Cardiac muscle cell (in vitro differentiated cells and primary cell): ENCODE measurements around the gene ITGA2B. TPM values are rescaled to one million over a fixed set of nuclear protein-coding genes. Genes with fewer than 3 reads are reported as not detected.
"Not testable (repeated sequence)": the region's sequence is repeated elsewhere in the genome, so short reads cannot be mapped to it uniquely, and the experiment has no call there.

ENCODE experiments used
- DNase-seq, 2 donors: peaks; one replicate each; pipeline versions ENCODE4 v3.0.0 to v3.0.0-alpha.2; 2010 to 2017; ENCODE audit warnings: low read depth in 1 of 2, low spot score in 1 of 2
- H3K27ac ChIP-seq: fragments of 200-600 bp; sonication (generic); 2 replicates; pipeline ENCODE4 v1.5.1; 2016
- H3K27me3 ChIP-seq: fragments of 200-600 bp; sonication (generic); 2 replicates; pipeline ENCODE4 v1.6.0; 2016; ENCODE audit warnings: control low read depth
- H3K36me3 ChIP-seq: fragments of 200-600 bp; sonication (generic); 2 replicates; pipeline ENCODE4 v1.5.1; 2016; ENCODE audit warnings: control low read depth
- H3K4me1 ChIP-seq: fragments of 200-600 bp; sonication (generic); 2 replicates; pipeline ENCODE4 v1.8.1; 2017; ENCODE audit warnings: low read depth, mild to moderate bottlenecking, mixed run types
- H3K4me3 ChIP-seq: fragments of 200-600 bp; sonication (generic); 2 replicates; pipeline ENCODE4 v1.5.1; 2016; ENCODE audit warnings: mild to moderate bottlenecking
- H3K9me3 ChIP-seq: fragments of 200-600 bp; sonication (generic); 2 replicates; pipeline ENCODE4 v1.5.1; 2017; ENCODE audit warnings: low read depth, mild to moderate bottlenecking, control low read depth
- polyA plus RNA-seq: library from polyadenylated mRNA; unstranded; fragments of >200 nt; fragmentation: Nextera tagmentation; extraction: Ambion mirVana; gene quantifications from 2 replicates; pipeline ENCODE4 v1.2.1, GENCODE V29; 2016
- total RNA-seq: library from RNA; depleted of rRNA; stranded (reverse); fragments of >200 nt; gene quantifications from 2 replicates; pipeline ENCODE4 v1.2.3, GENCODE V29; 2016
- TF ChIP-seq, protein P1 (sequence below): IDR thresholded peaks from 2 replicates; pipeline ENCODE4 v1.5.1; 2012; ENCODE audit warnings: low read depth, mild to moderate bottlenecking, low read length

The ITGA2B gene
- total and polyA plus RNA-seq, 2 experiments from 2014 or later, result 0.56 to 11.0 TPM

DNA sequence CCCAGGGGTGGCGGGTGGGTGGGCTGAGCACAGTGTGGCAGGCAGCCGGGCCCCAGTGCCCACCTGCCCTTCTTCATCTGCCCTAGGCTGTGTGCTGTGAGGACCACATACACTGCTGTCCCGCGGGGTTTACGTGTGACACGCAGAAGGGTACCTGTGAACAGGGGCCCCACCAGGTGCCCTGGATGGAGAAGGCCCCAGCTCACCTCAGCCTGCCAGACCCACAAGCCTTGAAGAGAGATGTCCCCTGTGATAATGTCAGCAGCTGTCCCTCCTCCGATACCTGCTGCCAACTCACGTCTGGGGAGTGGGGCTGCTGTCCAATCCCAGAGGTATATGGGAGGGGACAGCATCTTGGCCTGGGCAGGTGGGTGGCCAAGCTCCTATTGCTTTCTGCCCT, 38.0 kb downstream of the ITGA2B start:
- TF ChIP-seq, protein P1, sequence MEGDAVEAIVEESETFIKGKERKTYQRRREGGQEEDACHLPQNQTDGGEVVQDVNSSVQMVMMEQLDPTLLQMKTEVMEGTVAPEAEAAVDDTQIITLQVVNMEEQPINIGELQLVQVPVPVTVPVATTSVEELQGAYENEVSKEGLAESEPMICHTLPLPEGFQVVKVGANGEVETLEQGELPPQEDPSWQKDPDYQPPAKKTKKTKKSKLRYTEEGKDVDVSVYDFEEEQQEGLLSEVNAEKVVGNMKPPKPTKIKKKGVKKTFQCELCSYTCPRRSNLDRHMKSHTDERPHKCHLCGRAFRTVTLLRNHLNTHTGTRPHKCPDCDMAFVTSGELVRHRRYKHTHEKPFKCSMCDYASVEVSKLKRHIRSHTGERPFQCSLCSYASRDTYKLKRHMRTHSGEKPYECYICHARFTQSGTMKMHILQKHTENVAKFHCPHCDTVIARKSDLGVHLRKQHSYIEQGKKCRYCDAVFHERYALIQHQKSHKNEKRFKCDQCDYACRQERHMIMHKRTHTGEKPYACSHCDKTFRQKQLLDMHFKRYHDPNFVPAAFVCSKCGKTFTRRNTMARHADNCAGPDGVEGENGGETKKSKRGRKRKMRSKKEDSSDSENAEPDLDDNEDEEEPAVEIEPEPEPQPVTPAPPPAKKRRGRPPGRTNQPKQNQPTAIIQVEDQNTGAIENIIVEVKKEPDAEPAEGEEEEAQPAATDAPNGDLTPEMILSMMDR, result no peak
- no peak overlapping the region for H3K4me3 ChIP-seq
- no peaks in the 10 kb centered on the region for H3K36me3 ChIP-seq
- H3K27ac ChIP-seq, result no peak overlapping the region
- no peaks in the 10 kb centered on the region for H3K27me3 ChIP-seq
- H3K9me3 ChIP-seq, result no peaks in the 10 kb centered on the region
- no peak for DNase-seq
- no peaks in the 10 kb centered on the region for H3K4me1 ChIP-seq

DNA sequence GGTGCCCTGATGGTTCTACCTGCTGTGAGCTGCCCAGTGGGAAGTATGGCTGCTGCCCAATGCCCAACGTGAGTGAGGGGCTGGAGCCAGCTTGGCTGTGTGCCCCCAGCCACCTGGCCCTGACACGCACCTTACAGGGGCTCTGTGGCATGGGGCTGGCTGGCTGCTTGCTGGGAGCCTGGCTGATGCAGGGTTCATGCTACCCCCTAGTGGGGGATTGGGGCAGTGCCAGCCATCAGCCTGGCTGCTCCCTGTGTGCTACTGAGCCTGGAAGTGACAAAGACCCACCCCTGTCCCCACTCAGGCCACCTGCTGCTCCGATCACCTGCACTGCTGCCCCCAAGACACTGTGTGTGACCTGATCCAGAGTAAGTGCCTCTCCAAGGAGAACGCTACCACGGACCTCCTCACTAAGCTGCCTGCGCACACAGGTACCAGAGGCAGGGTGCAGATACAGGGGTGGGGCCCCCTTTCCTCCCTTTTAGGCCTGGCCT, 38.7 kb downstream of the ITGA2B start:
- Histone ChIP-seq H3K4me3 (no peak overlapping the region), H3K36me3 (no peaks in the 10 kb centered on the region), H3K27ac (no peak overlapping the region), H3K27me3 (no peaks in the 10 kb centered on the region), H3K9me3 (no peaks in the 10 kb centered on the region), H3K4me1 (no peaks in the 10 kb centered on the region)
- TF ChIP-seq, protein P1, result peak; percentile 75
- DNase-seq, result peak; percentile 62 to 77

DNA sequence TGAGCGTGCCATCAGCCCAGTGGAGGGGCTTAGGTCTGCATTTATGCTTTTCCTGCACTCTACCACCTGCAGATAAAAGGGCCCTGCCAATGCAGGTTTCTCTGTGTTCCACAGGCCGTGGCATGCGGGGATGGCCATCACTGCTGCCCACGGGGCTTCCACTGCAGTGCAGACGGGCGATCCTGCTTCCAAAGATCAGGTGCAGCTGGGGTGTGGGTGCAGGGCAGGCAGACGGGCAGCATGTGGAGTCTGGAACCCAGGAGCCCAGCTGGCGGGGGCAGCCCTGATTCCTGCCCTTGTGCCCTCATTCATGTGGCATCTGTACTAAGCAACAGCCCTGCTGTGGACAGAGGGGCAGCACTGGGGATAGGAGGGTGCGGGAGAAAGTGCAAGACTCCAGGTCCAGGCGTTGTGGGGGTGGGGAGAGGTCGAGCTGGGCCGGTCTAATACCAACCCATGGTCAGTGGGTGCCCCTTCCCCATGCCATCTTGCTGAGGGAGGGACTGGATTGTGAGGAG, 39.8 kb downstream of the ITGA2B start:
- Histone ChIP-seq H3K27me3 (no peaks in the 10 kb centered on the region), H3K36me3 (no peaks in the 10 kb centered on the region), H3K27ac (no peak overlapping the region), H3K4me1 (no peaks in the 10 kb centered on the region), H3K4me3 (no peak overlapping the region), H3K9me3 (no peaks in the 10 kb centered on the region)
- no peak for DNase-seq
- TF ChIP-seq, protein P1, result no peak

DNA sequence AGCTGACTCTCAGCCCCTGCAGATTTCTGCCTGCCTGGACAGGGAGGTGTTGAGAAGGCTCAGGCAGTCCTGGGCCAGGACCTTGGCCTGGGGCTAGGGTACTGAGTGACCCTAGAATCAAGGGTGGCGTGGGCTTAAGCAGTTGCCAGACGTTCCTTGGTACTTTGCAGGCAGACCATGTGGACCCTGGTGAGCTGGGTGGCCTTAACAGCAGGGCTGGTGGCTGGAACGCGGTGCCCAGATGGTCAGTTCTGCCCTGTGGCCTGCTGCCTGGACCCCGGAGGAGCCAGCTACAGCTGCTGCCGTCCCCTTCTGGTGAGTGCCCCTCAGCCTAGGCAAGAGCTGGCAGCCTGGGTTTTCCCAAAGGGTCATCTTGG, 40.5 kb downstream of the ITGA2B start:
- TF ChIP-seq, protein P1, result no peak
- no peak overlapping the region for H3K4me3 ChIP-seq
- no peaks in the 10 kb centered on the region for H3K4me1 ChIP-seq
- H3K27me3 ChIP-seq, result no peaks in the 10 kb centered on the region
- no peaks in the 10 kb centered on the region for H3K9me3 ChIP-seq
- DNase-seq, result no peak
- H3K36me3 ChIP-seq, result no peaks in the 10 kb centered on the region
- H3K27ac ChIP-seq, result no peak overlapping the region

DNA sequence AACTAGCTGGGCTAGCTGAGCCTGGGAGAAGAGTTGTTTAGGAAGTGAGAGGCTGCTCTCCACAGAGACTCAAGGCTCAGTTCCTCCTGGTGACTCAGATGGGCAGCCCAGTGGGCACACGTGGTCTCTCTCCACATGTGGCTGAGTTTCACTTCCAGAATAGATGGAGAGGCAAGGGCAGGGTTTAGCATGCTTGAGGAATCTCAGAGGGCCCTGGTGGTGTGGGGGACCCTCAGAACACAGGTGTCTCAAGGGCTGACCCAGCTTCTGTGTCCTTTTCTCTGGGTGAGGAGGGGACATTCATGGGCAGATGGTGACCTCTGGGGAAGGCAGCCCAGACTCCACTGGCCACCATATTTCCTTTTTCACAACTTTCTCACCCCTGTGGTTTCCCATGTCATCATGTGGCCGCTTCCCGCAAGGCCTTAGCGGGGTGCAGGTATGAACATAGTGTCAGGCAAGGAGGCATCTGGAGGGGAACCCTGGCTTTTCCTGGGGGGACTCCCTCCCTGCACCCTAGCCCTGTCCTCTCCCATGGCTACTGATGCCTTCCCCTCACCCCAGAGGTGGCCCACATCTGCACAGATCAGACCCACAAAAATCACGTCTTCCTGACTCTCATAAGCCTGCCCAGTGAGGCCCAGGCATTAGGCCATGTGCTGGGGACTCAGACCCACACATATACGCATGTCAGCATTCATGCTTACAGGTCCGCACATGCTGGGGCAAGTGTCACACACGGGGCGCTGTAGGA, 41.0 kb downstream of the ITGA2B start:
- Histone ChIP-seq H3K27me3 (no peaks in the 10 kb centered on the region), H3K9me3 (no peaks in the 10 kb centered on the region), H3K27ac (no peak overlapping the region), H3K36me3 (no peaks in the 10 kb centered on the region), H3K4me1 (no peaks in the 10 kb centered on the region), H3K4me3 (no peak overlapping the region)
- TF ChIP-seq, protein P1, result no peak
- DNase-seq, result no peak

- not testable (repeated sequence) for H3K27me3 ChIP-seq, H3K9me3 ChIP-seq, DNase-seq, H3K4me1 ChIP-seq, H3K27ac ChIP-seq, H3K4me3 ChIP-seq, H3K36me3 ChIP-seq
These were observed 42.0 kb downstream of the ITGA2B start for GRCh38 chr17:44347206-44348055.
